Measurements from ENCODE around the gene PROSER1.

- no peak for TF ChIP-seq POLR2A (IDR thresholded peaks at IDR 0.05)
- no peak for TF ChIP-seq CTCF (IDR thresholded peaks at IDR 0.05)
- no peak for TF ChIP-seq POLR2AphosphoS5 (IDR thresholded peaks at IDR 0.05; ENCODE audit: insufficient read depth in 1 of 2, low read depth in 1 of 2)
Measured at GRCh38 chr13:39062004-39062403, 24.1 kb upstream of the PROSER1 start.

All from vagina (tissue), 2 donors.